Measurements from ENCODE around the gene OR2B2.
"Not testable (repeated sequence)": the region's sequence is repeated elsewhere in the genome, so short reads cannot be mapped to it uniquely, and the experiment has no call there.

The OR2B2 gene

DNA sequence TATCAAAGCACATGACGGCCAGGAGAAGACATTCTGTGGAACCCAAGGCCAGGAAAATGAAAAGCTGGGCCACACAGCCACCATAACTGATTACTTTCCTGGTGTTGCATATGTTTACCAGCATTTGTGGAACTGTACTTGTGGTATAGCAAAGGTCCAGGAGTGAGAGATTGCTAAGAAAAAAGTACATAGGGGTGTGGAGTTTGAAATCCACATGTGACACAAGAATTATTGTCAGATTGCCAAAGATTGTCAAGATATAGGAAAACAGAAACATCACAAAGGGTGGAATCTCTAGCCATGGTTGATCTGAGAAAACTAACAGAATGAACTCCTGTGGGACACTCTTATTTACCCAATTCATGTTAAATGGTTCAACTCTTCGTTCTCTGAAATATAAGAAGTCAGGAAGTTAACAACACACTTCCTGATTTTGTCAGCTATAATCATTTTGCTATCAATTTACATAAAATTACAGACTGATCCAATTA is at the start of gene OR2B2:
OR2B2 (minus strand) TSS at position 441 of the 491 bp plus-strand sequence; CDS start at position 364, 77 bp downstream.
- no peak for DNase-seq

DNA sequence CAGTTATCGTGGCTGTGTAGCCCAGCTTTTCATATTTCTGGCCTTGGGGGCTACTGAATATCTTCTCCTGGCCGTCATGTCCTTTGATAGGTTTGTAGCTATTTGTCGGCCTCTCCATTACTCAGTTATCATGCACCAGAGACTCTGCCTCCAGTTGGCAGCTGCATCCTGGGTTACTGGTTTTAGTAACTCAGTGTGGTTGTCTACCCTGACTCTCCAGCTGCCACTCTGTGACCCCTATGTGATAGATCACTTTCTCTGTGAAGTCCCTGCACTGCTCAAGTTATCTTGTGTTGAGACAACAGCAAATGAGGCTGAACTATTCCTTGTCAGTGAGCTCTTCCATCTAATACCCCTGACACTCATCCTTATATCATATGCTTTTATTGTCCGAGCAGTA is 45.3 kb upstream of the OR2B2 start:
- no peak for DNase-seq

DNA sequence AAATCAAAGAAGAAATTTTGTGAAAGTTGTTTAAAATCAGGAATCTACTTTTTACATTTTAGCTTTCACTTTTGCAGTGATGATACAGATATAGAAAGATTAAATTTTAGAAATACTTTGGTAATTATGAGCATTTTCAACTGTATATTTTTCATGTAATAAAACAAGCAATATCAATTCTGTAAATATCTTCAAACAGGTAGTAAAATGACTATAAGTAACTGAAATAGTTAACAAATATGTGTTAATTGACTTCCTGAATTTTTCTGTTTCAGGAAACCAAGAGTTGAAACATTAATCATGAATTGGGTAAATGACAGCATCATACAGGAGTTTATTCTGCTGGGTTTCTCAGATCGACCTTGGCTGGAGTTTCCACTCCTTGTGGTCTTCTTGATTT is 44.7 kb upstream of the OR2B2 start, which contains the start of gene OR2B6:
OR2B6 (plus strand) TSS at position 301 of the 400 bp plus-strand sequence; CDS start at position 301, 0 bp downstream.
- DNase-seq = no peak

DNA sequence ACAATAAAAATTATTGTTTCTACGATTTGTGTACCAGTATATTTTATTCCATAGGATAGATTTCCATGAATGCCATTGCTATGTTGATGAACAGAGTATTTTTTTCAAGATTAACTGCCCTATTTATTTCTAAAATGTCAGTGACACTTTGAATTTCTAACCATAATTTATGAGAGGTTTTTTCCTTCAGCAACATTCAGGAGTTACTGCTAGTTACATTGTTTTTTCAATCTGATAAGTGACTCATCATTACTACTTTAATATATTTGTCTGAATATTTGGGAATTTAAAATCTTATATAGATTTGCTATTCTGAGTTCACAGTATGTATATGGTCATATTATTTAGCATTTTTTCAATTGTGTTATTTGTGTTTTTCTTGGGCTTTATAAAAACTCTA is 38.8 kb upstream of the OR2B2 start:
- DNase-seq = no peak

DNA sequence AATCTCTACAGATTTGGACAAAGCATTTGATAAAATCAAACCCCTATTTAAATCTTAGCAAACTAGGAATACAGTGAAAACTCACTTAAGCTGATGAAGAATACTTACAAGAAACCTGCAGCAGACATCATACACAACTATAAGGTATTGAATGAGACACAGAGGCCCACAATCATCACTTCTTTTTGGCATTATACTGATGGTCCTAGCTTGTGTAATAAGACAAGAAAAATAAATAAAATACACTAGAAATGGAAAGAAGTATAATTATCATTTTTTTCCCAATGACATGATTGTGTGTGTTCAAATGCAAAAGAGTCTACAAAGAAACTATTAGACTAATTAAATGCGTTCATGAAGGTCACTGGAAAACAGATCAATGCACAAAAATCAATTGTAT is 36.0 kb upstream of the OR2B2 start:
- no peak for DNase-seq

DNA sequence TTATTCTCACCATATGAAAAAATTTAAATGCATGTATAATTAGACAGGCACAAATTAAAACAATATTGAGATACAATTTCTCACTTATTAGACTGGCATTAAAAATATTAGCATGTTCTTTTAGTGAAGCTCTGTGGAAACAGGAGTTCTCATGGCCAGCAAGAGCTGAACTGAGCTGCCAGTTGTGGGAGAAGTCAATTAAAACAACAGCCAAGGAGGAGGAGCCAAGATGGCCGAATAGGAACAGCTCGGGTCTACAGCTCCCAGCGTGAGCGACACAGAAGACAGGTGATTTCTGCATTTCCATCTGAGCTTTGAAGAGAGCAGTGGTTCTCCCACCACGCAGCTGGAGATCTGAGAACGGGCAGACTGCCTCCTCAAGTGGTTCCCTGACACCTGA is 30.9 kb upstream of the OR2B2 start:
- not testable (repeated sequence) for DNase-seq

DNA sequence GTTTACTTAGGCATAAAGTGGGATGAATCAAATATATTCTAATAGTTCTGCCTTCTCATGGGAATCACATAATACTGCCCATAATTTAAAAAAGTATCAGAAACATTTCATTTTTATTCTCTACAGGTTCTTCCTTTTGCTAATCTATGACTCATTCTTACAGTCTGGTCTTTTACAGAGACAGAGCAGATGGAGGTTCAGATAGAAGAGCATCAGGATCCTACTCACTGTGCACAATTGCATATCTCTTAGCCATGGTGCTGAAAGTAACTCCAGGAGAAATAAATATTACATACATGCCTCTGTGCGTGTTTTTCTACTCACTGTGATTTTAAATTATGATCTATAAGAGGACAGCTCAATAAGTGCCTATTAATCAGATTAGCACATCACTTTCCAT is 28.6 kb upstream of the OR2B2 start:
- no peak for DNase-seq

DNA sequence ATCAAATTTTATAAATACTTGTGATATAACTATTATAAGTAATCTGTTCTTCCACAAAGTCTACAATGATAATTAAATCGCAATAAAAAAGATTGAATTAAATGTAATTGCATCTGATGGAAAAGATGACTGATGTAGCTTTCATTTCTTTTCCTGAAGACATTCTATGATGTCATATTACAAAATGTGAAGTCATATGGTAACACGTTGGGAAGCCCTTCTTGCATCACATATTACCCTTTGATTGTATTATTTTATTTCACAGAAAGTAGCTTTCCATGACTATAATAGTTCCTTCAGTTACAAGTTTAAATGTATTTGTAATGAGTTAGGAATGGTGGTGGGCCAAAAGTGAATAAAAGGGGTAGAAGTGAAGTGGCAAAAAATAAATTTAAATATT is 19.0 kb upstream of the OR2B2 start:
- DNase-seq = no peak

DNA sequence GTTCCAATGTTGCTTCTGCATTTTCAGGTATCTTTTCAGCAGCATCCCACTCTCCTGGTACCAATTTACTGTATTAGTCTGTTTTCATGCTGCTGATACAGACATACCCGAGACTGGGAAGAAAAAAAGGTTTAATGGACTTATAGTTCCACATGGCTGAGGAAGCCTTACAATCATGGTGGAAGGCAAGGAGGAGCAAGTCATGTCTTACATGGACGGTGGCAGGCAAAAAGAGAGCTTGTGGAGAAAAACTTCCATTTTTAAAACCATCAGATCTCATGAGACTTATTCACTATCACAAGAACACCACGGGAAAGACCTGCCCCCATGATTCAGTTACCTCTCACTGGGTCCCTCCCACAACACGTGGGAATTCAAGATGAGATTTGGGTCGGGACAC is 17.7 kb upstream of the OR2B2 start:
- not testable (repeated sequence) for DNase-seq

DNA sequence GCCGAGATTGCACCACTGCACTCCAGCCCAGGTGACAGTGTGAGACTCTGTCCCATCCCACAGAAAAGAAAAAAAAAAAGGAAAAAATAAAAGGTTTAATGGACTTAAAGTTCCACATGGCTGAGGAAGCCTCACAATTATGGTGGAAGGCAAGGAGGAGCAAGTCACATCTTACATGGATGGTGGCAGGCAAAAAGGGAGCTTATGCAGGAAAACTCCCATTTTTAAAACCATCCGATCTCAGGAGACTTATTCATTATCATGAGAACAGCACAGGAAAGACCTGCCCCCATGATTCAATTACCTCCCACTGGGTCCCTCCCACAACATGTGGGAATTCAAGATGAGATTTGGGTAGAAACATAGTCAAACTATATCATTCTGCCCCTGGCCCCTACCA is 15.8 kb upstream of the OR2B2 start:
- DNase-seq = not testable (repeated sequence)

DNA sequence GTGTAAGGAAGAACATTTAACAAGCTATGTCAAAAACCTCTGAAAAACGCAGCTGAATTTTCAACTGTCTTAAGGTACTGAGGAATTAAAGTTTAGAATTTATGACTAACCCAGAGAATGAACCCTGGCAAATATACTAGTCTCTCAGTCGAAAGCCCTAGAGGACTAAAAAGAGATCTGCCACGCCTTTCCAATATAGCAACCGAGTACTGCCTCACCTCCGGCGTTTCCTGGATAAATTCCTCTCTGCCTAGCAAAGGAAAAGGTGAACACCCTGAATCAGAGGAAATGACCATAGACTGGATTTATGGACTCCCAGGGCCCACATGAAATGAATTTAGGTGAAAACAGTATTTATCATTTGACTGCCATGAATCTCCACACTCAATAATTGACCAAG is 12.0 kb upstream of the OR2B2 start:
- no peak for DNase-seq

DNA sequence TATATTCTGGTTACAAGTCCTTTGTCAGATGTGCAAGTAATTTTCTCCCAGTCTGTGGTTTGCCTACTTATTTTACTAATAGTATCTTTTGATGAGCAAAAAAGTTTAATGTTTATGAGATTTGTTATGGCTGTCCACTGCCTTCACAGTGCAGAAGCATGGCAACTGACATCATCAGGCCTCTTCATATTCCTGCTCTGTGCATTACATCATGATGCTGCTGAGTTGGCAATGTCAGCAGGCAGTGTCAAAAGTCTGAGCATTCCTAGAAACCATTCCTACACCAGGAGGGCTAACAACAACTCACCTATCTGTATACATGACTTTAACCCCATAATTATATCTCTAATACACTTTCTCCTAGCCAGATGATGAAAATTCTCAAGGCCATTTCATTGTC is 10.8 kb upstream of the OR2B2 start:
- DNase-seq = no peak

DNA sequence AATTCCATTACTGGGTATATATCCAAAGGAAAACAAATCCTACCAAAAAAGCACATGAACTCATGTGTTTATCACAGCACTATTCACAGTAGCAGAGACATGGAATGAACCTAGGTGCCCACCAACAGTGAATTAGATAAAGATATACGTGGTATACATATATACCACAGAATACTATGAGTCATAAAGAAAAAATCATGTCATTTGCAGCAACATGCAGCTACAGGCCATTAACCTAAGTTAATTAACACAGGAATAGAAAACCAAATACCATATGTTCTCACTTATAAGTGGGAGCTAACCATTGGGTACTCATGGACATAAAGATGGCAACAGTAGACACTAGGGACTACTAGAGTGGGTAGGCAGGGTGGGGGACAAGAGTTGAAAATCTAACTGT is 4.2 kb downstream of the OR2B2 start:
- DNase-seq = no peak

DNA sequence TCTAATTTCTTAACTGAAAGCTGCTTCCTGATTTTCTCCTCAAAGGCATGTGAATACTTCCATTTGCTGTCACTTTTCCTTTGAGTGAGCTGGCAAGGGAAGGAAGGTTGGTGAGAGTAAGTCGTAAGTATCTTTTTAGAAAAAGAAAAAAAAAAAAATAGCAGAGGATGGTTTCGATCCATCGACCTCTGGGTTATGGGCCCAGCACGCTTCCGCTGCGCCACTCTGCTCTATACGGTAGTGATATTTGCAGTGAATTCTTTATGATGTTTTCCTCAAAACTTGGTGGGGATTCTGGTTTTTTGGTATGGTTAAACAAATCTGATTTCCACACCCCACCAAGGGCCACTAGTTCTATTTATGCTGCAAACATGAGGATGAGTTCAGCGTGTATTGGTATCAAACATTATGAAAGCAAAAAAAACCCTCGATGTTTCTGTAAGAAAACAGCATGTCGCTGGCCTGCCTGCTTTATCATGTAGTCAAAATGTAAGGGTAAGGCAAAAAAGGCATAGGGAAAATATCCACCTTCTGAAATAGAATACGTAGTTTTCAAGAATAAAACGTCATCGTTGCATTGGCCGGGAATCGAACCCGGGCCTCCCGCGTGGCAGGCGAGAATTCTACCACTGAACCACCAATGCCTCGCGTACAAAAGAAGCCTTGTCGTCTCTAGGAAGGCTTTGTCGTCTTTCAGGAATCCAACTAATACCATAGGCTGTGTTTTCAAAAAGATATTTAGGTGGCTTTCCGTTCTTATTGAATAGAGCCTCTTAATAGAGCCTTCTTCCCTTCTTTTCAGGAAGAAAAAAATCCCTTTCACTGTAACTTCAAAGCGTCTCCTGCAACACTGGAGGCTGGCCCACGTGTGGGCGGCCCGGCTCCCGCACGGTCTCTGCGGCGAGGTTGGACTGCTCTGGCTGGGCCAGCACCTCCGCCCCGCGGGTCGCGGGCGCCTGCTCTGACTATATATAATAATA is 9.6 kb downstream of the OR2B2 start:
- DNase-seq = peak; percentile 54

DNA sequence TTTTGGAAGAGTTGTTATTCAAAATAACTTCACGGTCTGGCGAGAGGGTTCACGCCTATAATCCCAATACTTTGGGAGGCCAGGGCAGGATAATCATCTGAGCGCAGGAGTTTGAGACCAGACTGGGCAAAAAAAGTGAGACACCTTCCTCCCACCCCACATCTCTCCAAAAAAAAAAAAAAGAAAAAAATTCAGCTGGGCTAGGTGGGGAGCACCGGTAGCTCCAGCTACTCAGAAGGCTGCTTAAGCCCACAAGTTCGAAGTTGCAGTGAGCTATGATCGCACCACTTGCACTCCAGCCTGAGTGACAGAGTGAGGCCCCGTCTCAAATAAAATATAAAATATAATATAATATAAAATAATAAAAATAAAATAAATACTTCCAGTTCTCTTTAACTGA is 10.4 kb downstream of the OR2B2 start:
- no peak for DNase-seq

DNA sequence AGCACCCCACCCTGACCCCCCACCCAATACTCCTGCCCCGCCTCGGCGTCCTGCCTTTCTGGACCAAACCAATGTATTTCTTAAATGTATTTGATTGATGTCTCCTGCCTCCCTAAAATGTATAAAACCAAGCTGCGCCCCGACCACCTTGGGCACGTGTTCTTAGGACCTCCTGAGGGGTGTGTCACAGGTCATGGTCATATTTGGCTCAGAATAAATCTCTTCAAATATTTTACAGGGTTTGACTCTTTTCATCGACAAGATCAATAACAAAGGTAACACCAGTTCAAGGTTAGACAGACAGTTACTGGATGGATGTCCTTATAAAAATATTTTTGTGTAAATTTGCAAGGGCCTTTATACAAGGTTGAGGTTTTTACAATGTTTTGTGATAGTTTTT is 12.0 kb downstream of the OR2B2 start:
- not testable (repeated sequence) for DNase-seq

DNA sequence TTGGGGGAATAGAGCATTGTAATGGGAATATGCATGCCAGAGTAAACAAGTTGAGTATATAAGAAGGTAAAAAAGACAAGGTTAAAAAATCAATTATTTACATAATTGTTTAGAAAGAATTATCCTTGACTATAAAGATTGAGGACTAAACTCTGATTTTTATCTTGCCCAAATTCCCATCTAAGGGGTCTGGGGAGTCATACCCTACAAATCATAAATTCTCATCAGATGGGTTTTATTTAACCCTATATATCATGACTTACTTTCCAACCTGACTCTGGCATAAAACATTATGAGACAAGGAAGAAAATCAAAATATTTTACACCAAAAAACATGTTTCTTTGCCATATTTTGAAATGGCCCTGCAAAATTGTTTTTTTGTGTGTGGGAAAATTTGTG is 12.7 kb downstream of the OR2B2 start:
- no peak for DNase-seq

DNA sequence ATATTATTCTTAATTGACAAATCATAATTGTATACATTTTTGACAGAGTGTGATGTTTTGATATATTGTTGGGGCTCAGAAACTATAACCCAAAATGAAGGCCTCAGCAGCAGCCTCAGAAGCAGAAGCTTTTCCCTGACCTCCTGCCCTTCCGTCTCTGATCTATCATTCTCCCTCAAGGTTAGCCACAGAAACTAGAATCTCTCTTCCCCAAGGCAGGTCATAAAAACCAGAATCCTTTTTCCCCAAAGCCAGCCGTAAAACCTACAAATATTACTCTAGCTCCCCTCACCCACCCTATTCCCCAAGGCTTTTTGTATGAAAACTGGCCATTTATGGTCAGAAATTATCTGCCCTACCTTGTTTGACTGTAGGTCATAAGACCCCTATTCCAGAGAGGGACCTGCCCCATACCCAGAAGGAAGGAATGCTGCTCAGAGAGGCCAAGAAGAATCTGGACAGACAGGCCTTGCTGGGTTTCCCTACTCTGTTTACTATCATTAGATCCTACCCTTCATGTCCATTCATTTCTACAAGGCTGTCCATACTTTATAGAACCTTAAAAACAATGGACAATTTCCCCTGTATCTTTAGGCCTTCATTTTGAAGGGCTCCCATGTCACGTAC is 14.5 kb downstream of the OR2B2 start:
- no peak for DNase-seq

DNA sequence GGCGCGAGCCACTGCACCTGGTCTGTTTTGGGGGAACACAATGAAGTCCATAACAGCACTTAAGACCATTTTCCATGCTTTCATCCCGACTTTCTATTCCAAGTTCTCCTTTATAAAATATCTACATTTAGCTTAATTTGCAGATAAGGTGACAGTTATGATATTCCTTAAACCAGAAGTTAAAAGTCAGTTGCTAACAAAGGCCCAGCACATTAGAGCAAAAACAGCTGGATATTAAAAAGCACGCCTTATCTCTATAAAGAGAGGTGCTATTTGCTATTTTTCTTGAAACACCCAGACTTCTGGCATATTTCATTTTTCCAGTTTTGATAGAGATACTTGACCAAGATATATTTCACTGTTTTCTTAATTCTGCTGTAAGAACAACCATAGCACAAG is 15.8 kb downstream of the OR2B2 start:
- no peak for DNase-seq

DNA sequence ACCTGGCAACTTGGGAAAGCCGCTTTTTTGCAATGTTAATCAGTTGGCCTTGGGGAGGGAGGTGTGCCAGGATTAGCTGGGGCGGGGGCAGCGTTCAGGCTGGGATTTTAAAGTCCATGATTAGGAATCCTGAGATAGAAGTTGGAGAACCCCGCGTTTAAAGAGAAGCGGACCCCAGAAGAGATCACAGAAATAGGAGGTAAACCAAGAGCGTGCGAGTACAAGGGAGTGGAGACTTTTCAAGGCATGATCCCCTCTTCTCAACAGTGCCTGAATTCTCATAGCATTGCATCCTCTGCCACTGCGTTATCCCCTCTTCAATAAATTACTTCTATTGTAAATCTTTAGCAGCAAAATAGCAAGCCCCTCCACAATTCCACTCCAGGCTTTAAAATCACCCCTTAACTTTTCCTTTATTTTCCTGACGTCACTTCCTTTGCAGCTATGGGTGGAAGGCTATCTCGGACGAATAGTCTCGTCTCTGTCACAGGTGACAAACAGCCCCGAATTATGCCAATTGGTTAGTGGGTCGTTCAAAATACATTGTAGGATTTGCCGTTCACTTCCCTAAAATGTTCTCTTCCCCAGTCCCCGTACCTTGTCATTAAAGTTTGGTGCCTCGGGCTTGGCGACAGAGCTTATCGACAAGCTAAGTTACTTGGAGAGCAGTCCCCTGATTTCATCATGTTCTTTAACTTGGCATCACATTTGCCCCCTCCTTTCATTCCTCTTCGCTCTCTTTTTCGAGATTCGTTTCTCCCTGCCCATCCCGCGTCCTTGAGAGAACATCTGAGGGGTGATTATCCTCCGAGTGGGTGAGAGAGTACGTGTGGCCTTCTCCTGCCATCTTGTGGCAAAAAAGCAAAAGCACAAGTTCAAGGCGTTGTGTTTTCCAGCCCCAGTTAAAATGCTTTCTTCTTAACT is 17.1 kb downstream of the OR2B2 start:
- DNase-seq = peak; percentile 41

DNA sequence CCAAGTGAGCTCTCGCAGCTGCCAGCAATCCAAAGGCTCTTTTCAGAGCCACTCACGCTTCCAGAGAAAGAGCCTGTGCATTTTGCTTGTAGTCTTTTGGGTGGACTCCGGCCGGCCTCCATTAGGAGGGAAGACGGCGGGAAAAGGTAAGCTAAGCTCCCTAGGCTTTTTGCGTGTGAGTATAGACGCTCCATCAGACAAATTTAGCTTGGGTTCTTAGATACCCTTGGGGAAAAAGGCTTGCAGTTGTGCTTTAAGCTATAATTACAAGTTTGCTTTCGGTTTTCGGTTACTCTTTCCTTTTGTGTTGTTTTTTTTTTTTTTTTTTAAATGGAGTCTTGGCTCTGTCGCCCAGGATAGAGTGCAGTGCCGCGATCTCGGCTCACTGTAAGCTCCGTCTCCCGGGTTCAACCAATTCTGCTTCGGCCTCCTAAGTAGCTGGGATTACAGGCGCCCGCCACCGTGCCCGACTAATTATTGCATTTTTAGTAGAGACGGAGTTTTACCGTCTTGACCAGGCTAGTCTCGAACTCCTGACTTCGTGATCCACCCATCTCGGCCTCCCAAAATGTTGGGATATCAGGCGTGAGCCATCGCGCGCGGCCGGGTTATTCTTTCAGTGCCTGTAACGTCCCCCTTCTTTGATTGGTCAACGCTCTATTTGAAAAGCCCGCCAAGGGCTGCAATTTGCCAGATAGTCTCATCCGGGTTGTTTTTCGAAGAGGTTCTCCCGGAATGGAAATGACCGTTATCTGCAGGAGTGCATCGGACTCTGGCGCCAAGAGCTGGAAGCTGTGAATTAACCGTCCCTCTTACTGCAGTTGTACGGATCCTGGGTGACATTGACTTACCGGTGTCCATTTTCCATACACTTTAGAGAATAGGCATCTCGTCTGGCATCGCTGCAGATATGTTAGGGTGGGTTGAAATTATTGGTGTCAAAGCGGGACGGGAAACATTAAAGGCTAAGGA is 18.1 kb downstream of the OR2B2 start:
- peak; percentile 75 for DNase-seq
